ENCODE results near the gene RNF167. TPM values are rescaled to one million over a fixed set of nuclear protein-coding genes. Genes with fewer than 3 reads are reported as not detected.

RNF167 gene
- total and polyA plus RNA-seq, 2 donors (not counting 3 experiments of a cell fraction or from before 2014, with no cell fraction given): 60.2 to 87.6 TPM

DNA sequence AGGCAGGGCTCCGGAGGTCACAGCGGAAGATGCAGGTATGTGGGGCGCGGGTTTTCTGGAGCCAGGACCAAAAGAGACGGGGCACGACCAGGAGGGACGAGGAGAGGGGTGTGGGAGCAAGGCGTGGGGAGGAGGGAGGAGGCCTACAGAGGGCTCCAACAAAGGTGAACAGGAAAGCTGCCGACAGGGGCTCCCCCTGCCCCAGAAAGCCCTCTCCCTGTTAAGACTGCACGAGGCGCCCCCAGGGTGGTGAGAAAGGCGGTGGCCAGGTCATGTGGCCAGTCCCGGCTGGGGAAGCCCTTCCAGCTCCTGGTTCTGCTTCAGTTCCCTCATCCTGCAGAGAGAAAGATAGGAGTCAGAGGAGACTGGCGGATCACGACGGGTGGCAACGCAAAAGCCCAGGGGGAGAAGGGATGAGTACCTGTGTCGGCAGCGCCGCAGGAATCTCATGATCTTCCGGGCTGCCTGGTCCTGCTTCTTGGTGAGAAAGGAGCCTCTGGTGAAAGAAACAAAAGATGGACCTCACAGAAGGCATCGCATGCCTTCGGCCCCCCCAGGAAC lies 28.5 kb downstream of the RNF167 start:
- Histone ChIP-seq H3K4me1 (ENCODE audit: control insufficient read depth, extremely low read depth, insufficient read depth, low read length) (peaks cover 24% of the 10 kb centered on the region), H2AFZ (ENCODE audit: low read depth, low read length) (peak overlapping the region; percentile 45), H3K79me2 (ENCODE audit: control insufficient read depth, insufficient read depth, low read length) (peaks cover 9% of the 10 kb centered on the region), H3K4me2 (ENCODE audit: insufficient read depth, low read length) (peak overlapping the region; percentile 29), H3K9ac (replicated peaks; ENCODE audit: extremely low read depth, insufficient read depth, low read length) (peak overlapping the region; percentile 14), H4K20me1 (replicated peaks; ENCODE audit: control insufficient read depth, extremely low read depth, insufficient read depth, low read length) (no peaks in the 10 kb centered on the region), H3K27me3 (ENCODE audit: control insufficient read depth in 2 of 2, insufficient read depth in 2 of 2, low read length in 2 of 2) (no peaks in the 10 kb centered on the region), H3K4me3 (replicated peaks in 1 of 3; ENCODE audit: insufficient read depth in 1 of 3, low read depth in 1 of 3, low read length in 3 of 3) (peak overlapping the region in 2 of 3 experiments; percentile 29 to 87), H3K27ac (ENCODE audit: insufficient read depth, low read depth, low read length) (peak overlapping the region; percentile 46), H3K36me3 (ENCODE audit: control insufficient read depth in 2 of 2, extremely low read depth in 1 of 2, insufficient read depth in 2 of 2, low read length in 2 of 2) (peaks cover 11 to 26% of the 10 kb centered on the region in 2 experiments), H3K9me3 (replicated peaks; ENCODE audit: control insufficient read depth, insufficient read depth, low read length) (no peaks in the 10 kb centered on the region), H3K9me1 (replicated peaks; ENCODE audit: control insufficient read depth, extremely low read depth, insufficient read depth, low read length) (no peaks in the 10 kb centered on the region)
- dilution Hi-C loops (cut with MboI; ENCODE audit: extremely low pct_ligation_motif_present, low sequenced_read_pairs) (no loop called here), intact Hi-C loops (cut with micrococcal nuclease) (no loop called here)
- BruUV-seq (replicated peaks): no TSS peak
- ChIA-PET POLR2A (interaction anchor here (2.6 kb wide), 1 partner anchor 28 kb away, joined by 15 read pairs; the partner anchor contains the start of genes RNF167 and SLC25A11), CTCF (interaction anchor here (1.3 to 4.5 kb wide), 3 partner anchors 19 to 59 kb away, joined by 5 to 40 read pairs (median 22); partner anchors contain the start of genes CAMTA2, RNF167 and SLC25A11)
- no peak for TF ChIP-seq EZH2 (IDR thresholded peaks at IDR 0.05; ENCODE audit: borderline replicate concordance, low read depth, low read length, severe bottlenecking)
- TF ChIP-seq, protein P1, sequence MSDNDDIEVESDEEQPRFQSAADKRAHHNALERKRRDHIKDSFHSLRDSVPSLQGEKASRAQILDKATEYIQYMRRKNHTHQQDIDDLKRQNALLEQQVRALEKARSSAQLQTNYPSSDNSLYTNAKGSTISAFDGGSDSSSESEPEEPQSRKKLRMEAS (IDR thresholded peaks at IDR 0.05; ENCODE audit: insufficient read depth, insufficient read length): no peak
- no peak for TF ChIP-seq MYC (IDR thresholded peaks at IDR 0.05; ENCODE audit: low read depth, low read length)
- no peak for TF ChIP-seq GATA2 (IDR thresholded peaks at IDR 0.05; ENCODE audit: insufficient read depth, insufficient read length, low read depth, low read length)
- TF ChIP-seq FOS (IDR thresholded peaks at IDR 0.05; ENCODE audit: borderline replicate concordance, insufficient read depth, low read length): no peak
- TF ChIP-seq POLR2A (IDR thresholded peaks at IDR 0.05; ENCODE audit: low read depth, low read length): no peak
- no peak for TF ChIP-seq POLR2AphosphoS5 (IDR thresholded peaks at IDR 0.05; ENCODE audit: insufficient read depth, low read depth, low read length)
- no peak for TF ChIP-seq JUN (IDR thresholded peaks at IDR 0.05; ENCODE audit: borderline replicate concordance, insufficient read depth, insufficient read length, low read depth)
- TF ChIP-seq, protein P2, sequence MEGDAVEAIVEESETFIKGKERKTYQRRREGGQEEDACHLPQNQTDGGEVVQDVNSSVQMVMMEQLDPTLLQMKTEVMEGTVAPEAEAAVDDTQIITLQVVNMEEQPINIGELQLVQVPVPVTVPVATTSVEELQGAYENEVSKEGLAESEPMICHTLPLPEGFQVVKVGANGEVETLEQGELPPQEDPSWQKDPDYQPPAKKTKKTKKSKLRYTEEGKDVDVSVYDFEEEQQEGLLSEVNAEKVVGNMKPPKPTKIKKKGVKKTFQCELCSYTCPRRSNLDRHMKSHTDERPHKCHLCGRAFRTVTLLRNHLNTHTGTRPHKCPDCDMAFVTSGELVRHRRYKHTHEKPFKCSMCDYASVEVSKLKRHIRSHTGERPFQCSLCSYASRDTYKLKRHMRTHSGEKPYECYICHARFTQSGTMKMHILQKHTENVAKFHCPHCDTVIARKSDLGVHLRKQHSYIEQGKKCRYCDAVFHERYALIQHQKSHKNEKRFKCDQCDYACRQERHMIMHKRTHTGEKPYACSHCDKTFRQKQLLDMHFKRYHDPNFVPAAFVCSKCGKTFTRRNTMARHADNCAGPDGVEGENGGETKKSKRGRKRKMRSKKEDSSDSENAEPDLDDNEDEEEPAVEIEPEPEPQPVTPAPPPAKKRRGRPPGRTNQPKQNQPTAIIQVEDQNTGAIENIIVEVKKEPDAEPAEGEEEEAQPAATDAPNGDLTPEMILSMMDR (IDR thresholded peaks at IDR 0.05; ENCODE audit: extremely low read depth in 1 of 2, insufficient read depth in 1 of 2, low read depth in 1 of 2, low read length in 2 of 2): no peak
- no peak for FAIRE-seq
- DNase-seq (ENCODE audit: low read depth, low spot score): no peak

Measured in endothelial cell of umbilical vein (primary cell).